ENCODE measurements around the gene HUNK.

DNA sequence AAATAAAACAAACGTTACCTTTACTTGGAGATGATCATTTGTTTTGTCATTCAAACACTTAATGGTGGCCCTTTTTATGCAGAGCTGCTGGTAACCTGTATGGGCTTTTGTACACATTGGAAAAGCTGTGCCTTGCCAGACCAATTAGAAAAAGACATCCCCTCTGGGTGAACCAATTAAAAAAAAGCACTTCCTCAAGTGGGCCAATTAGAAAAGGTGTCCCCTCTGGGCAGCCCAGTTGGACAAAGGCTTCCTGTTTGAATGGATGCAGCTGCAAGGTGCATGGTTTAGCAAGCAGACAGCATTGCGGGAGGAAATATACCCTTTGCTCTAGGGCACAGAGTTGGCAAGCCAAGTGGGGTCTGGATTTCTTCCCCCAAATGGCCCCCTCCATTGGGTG is 21.6 kb downstream of the HUNK start:
- TF ChIP-seq, protein P1, sequence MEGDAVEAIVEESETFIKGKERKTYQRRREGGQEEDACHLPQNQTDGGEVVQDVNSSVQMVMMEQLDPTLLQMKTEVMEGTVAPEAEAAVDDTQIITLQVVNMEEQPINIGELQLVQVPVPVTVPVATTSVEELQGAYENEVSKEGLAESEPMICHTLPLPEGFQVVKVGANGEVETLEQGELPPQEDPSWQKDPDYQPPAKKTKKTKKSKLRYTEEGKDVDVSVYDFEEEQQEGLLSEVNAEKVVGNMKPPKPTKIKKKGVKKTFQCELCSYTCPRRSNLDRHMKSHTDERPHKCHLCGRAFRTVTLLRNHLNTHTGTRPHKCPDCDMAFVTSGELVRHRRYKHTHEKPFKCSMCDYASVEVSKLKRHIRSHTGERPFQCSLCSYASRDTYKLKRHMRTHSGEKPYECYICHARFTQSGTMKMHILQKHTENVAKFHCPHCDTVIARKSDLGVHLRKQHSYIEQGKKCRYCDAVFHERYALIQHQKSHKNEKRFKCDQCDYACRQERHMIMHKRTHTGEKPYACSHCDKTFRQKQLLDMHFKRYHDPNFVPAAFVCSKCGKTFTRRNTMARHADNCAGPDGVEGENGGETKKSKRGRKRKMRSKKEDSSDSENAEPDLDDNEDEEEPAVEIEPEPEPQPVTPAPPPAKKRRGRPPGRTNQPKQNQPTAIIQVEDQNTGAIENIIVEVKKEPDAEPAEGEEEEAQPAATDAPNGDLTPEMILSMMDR (conservative IDR thresholded peaks at IDR 0.05; ENCODE audit: low read depth, low read length): no peak
- no peak for TF ChIP-seq EZH2 (IDR thresholded peaks at IDR 0.05; ENCODE audit: borderline replicate concordance, low read depth, low read length, poor library complexity, severe bottlenecking)
